Hypothalamus (tissue), 51 donors: ENCODE measurements around the gene BRME1.
"Not testable (repeated sequence)": the region's sequence is repeated elsewhere in the genome, so short reads cannot be mapped to it uniquely, and the experiment has no call there.

Experiments
- DNase-seq, 51 donors: peaks; one replicate each; lab custom pipeline; 2025; lab: John Stamatoyannopoulos, UW

The BRME1 gene

GRCh38 chr19:13869281-13869680 is 36.6 kb downstream of the BRME1 start:
- no peak for DNase-seq

GRCh38 chr19:13868663-13869062 is 37.3 kb downstream of the BRME1 start:
- DNase-seq = peak in 1 of 51 donors; percentile 55

GRCh38 chr19:13866463-13867046 is 39.4 kb downstream of the BRME1 start:
- peak in 6 of 51 donors; percentile 20 to 64 (median 47) for DNase-seq

GRCh38 chr19:13865571-13866462 is 40.1 kb downstream of the BRME1 start:
- DNase-seq = peak in 10 of 51 donors; percentile 11 to 56 (median 42)

- DNase-seq = peak in 2 of 51 donors; percentile 15 to 27
Measured at GRCh38 chr19:13864667-13865570, 41.0 kb downstream of the BRME1 start.

- DNase-seq = peak in 1 of 51 donors; percentile 23
Measured at GRCh38 chr19:13864046-13864666, 41.8 kb downstream of the BRME1 start.

GRCh38 chr19:13861714-13862531 is 44.0 kb downstream of the BRME1 start:
- peak; percentile 32 to 96 (median 87) for DNase-seq

- no peak for DNase-seq
Measured at GRCh38 chr19:13861392-13861713, 44.6 kb downstream of the BRME1 start.

- DNase-seq = no peak
Measured at GRCh38 chr19:13860679-13861391, 45.1 kb downstream of the BRME1 start.

GRCh38 chr19:13859361-13859880 is 46.5 kb downstream of the BRME1 start:
- DNase-seq = peak in 1 of 51 donors; percentile 5

- DNase-seq = no peak
Measured at GRCh38 chr19:13856497-13856896, 49.4 kb downstream of the BRME1 start.

- DNase-seq = not testable (repeated sequence)
Measured at GRCh38 chr19:13852171-13852707, 53.7 kb downstream of the BRME1 start.

GRCh38 chr19:13851734-13852114 is 54.2 kb downstream of the BRME1 start:
- not testable (repeated sequence) for DNase-seq

GRCh38 chr19:13850910-13851733 is 54.8 kb downstream of the BRME1 start:
- DNase-seq = peak in 40 of 51 donors; percentile 14 to 87 (median 60)

- DNase-seq = peak in 47 of 51 donors; percentile 24 to 89 (median 61)
Measured at GRCh38 chr19:13849991-13850909, 55.7 kb downstream of the BRME1 start.
